Kidney capillary endothelial cell (primary cell): Measurements from ENCODE around the gene DHCR24.

ENCODE experiments used
- DNase-seq: peaks from one replicate; pipeline ENCODE4 v3.0.0-alpha.2; 2018; ENCODE audit warnings: low spot score

DHCR24 gene

DNA sequence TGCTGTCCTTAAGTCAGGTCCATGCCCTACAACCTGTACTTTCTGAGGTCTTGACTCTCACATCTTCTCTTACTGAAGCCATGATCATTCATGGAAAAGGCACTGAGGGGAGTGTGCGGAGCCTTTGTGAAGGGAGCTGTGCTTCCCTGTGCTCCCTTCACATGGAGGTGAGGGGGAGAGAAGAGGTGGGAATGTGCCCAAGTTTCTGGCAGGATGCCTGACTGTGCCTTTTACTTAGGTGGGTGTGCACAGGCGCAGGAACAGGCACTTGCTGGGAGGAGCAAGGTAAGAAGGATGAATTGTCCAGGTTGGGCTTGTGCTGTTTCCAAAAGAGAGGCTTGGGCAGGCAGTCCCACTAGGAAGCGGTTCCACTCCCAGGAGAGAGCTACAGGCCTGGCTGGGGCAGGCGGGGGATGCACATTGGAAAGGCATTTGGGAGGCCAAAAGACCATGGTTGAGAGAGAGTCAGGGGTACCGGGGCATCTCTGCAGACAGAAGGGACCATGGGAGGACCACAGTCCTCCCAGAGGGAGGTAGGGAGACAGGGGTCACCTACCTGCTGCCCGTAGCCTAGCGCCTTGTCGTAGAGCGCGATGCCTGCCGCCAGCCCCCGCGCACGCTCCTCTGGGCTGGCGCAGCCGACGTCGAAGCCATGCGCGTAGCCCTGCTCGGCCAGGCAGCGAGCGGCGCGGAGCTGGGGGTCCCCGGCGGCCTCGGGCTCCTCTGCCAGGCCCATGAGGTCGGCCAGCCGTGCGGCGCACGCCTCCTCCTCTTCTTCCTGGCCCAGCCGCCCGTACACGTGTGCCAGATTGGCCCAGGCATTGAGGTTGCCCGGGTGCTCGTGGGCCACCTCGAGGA, 86.7 kb downstream of the DHCR24 start:
- DNase-seq, result no peak
